Cardiac muscle cell (in vitro differentiated cells and primary cell): Measurements from ENCODE around the gene MTHFR. TPM values are rescaled to one million over a fixed set of nuclear protein-coding genes. Genes with fewer than 3 reads are reported as not detected.

Source experiments
- DNase-seq, 2 donors: peaks; one replicate each; pipeline versions ENCODE4 v3.0.0 to v3.0.0-alpha.2; 2010 to 2017; ENCODE audit warnings: low read depth in 1 of 2, low spot score in 1 of 2
- H3K27ac ChIP-seq: fragments of 200-600 bp; sonication (generic); 2 replicates; pipeline ENCODE4 v1.5.1; 2016
- H3K27me3 ChIP-seq: fragments of 200-600 bp; sonication (generic); 2 replicates; pipeline ENCODE4 v1.6.0; 2016; ENCODE audit warnings: control low read depth
- H3K36me3 ChIP-seq: fragments of 200-600 bp; sonication (generic); 2 replicates; pipeline ENCODE4 v1.5.1; 2016; ENCODE audit warnings: control low read depth
- H3K4me1 ChIP-seq: fragments of 200-600 bp; sonication (generic); 2 replicates; pipeline ENCODE4 v1.8.1; 2017; ENCODE audit warnings: low read depth, mild to moderate bottlenecking, mixed run types
- H3K4me3 ChIP-seq: fragments of 200-600 bp; sonication (generic); 2 replicates; pipeline ENCODE4 v1.5.1; 2016; ENCODE audit warnings: mild to moderate bottlenecking
- H3K9me3 ChIP-seq: fragments of 200-600 bp; sonication (generic); 2 replicates; pipeline ENCODE4 v1.5.1; 2017; ENCODE audit warnings: low read depth, mild to moderate bottlenecking, control low read depth
- polyA plus RNA-seq: library from polyadenylated mRNA; unstranded; fragments of >200 nt; fragmentation: Nextera tagmentation; extraction: Ambion mirVana; gene quantifications from 2 replicates; pipeline ENCODE4 v1.2.1, GENCODE V29; 2016
- total RNA-seq: library from RNA; depleted of rRNA; stranded (reverse); fragments of >200 nt; gene quantifications from 2 replicates; pipeline ENCODE4 v1.2.3, GENCODE V29; 2016
- TF ChIP-seq, protein P1 (sequence below): IDR thresholded peaks from 2 replicates; pipeline ENCODE4 v1.5.1; 2012; ENCODE audit warnings: low read depth, mild to moderate bottlenecking, low read length

Gene MTHFR
- total and polyA plus RNA-seq, 2 experiments from 2014 or later = 37.5 to 64.0 TPM

DNA sequence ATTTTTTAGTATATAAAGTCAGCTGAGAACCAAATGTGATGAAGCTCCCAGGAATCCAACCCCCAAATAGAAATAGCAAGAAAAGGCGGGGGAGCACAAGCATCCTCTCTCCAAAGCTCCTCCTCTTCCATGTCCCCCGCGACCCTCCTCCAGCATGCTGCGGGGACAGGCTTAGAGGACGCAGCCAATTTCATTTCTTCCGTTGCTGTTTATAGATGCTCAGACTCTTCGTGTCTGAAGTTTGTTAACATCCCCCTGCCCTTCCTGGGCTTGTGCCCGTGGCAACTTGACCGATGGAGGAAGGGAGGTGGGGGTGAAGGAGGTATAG is 42.6 kb upstream of the MTHFR start:
- H3K4me1 ChIP-seq = peaks cover 17% of the 10 kb centered on the region
- H3K36me3 ChIP-seq = peaks cover 4% of the 10 kb centered on the region
- H3K4me3 ChIP-seq = no peak overlapping the region
- H3K9me3 ChIP-seq = no peaks in the 10 kb centered on the region
- no peak overlapping the region for H3K27ac ChIP-seq
- no peak for DNase-seq
- H3K27me3 ChIP-seq = no peaks in the 10 kb centered on the region
- TF ChIP-seq, protein P1, sequence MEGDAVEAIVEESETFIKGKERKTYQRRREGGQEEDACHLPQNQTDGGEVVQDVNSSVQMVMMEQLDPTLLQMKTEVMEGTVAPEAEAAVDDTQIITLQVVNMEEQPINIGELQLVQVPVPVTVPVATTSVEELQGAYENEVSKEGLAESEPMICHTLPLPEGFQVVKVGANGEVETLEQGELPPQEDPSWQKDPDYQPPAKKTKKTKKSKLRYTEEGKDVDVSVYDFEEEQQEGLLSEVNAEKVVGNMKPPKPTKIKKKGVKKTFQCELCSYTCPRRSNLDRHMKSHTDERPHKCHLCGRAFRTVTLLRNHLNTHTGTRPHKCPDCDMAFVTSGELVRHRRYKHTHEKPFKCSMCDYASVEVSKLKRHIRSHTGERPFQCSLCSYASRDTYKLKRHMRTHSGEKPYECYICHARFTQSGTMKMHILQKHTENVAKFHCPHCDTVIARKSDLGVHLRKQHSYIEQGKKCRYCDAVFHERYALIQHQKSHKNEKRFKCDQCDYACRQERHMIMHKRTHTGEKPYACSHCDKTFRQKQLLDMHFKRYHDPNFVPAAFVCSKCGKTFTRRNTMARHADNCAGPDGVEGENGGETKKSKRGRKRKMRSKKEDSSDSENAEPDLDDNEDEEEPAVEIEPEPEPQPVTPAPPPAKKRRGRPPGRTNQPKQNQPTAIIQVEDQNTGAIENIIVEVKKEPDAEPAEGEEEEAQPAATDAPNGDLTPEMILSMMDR = no peak

DNA sequence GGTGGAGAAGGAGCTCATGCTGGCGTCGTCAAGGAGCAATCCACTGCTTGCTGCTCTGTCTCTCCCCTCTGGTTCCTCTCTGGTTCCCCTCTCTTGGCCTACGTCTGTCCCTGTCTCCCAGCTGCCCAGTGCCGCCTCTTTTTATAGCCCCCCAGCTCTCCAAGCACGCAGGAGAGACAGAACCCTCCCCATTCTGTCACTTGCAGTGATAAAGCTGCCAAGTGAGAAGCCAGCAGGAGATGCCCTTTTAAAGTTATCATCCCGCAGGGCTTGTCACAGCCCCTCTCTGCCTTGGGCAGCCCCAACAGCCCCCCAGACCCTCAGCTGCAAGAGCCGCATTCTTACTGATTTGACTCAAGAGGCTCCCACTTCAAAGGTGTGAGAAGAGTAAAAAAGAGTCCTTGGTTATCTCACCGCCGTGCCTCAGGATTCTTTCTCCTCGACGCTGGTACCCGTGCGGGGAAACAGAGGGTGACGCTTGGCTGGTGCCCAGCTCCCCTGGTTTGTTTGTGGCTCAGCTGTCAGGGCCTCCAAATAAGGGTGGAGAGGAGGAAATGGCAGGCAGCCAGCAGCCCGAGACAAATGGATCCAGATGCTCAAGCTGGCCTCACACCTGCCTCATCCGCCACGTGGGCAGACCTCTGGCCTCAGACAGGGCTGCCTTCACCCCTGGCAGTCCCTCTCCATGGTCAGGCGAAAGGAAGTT is 42.1 kb upstream of the MTHFR start, which contains the start of gene NPPA:
TSS of gene NPPA (minus strand) at position 117 of the 706 bp plus-strand sequence. CDS start at position 18, 99 bp downstream.
- DNase-seq = peak in 1 of 2 donors; percentile 79
- Histone ChIP-seq H3K4me3 (no peak within 1 kb of the TSS), H3K27me3 (no peaks in the 10 kb centered on the region), H3K9me3 (no peaks in the 10 kb centered on the region), H3K4me1 (peaks cover 16% of the 10 kb centered on the region), H3K27ac (peak within 1 kb of the TSS; percentile 55), H3K36me3 (peaks cover 4% of the 10 kb centered on the region)
- TF ChIP-seq, protein P1 = no peak

DNA sequence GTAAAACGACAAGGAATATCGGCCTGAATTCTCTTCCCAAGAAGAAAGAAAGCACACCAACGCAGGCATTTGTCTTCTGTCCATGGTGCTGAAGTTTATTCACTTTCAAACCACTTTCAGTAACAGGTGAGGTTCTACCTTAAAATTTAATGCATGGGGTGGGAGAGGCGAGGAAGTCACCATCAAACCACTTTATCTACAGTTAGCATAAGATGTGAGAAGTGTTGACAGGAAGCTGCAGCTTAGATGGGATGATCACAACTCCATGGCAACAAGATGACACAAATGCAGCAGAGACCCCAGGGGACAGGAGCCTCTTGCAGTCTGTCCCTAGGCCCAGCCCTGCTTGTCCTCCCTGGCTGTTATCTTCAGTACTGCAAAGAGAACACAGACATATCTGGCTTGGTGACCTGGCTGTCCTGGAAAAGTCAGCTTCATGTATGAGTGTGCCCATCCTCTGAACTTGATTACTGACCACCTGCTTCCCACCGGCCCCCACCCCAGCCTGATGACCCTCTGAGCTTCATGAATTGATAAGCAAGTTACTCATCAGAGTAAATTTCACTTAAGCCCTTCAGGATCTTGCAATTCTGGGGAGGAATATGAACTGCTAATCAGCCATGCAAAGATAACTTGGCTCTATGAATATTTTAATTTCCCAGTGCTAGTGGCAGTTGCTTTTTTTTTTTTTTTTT is 40.0 kb upstream of the MTHFR start:
- Histone ChIP-seq H3K27me3 (no peaks in the 10 kb centered on the region), H3K27ac (no peak overlapping the region), H3K4me1 (peaks cover 14% of the 10 kb centered on the region), H3K36me3 (peaks cover 11% of the 10 kb centered on the region), H3K9me3 (no peaks in the 10 kb centered on the region), H3K4me3 (no peak overlapping the region)
- DNase-seq = peak; percentile 45 to 82
- TF ChIP-seq, protein P1 = no peak

DNA sequence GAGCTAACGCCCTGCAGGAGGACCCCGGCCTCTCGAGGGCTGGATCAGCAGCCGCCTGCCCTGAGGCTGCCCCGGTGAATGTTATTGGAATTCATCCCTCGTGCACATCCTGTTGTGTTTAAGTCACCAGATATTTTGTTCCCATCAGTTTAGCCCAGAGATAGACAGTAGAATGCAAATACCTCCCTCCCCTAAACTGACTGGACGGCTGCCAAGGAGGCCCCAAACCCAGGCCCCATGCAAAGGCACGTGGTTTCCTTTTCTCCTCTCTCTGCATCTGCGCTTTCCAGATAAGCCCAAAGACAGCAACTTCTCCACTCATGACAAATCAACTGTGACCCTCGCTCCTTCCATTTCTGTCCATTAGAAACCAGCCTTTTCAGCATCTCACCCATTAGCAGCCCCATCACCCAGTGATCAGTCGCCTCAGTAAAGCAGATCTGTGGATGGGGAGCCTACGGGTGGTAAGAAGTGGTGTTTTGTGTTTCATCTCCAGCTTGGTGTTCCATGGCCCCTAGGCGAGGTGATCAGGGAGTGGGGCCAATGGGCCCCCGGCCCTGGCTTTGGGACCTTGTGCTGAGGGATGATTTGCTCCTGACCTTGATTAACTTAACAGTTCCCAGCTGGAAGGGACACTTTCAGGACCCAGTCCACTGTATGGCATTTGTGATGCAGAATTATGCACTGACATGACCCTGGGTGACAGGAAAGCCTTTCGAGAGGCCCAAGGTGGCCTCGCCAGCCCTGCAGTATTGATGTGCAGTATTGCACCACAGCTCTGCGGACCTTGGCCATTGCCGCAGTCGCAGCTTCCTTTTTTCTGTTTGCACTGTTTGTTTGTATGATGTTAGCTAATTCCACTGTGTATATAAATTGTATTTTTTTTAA is 36.6 kb upstream of the MTHFR start:
- Histone ChIP-seq H3K36me3 (peaks cover 37% of the 10 kb centered on the region), H3K27me3 (no peaks in the 10 kb centered on the region), H3K4me1 (peaks cover 4% of the 10 kb centered on the region), H3K27ac (no peak overlapping the region), H3K9me3 (no peaks in the 10 kb centered on the region), H3K4me3 (no peak overlapping the region)
- TF ChIP-seq, protein P1 = no peak
- DNase-seq = peak in 1 of 2 donors; percentile 91
